ENCODE results near the gene CAPZA1.

CAPZA1 gene

GRCh38 chr1:112718691-112719418 is 99.2 kb downstream of the CAPZA1 start:
- peaks cover 3% of the 10 kb centered on the region for H3K27me3 ChIP-seq (ENCODE audit: insufficient read depth, low read depth)
- peak overlapping the region; percentile 45; the same call in 1 of the 2 replicates for H3K4me2 ChIP-seq
- H2AFZ ChIP-seq (ENCODE audit: low read depth): peak overlapping the region; percentile 47; the same call in 1 of the 2 replicates
- H3K36me3 ChIP-seq (ENCODE audit: insufficient read depth): no peaks in the 10 kb centered on the region
- H3K27ac ChIP-seq: no peak overlapping the region
- peak; percentile 59 for TF ChIP-seq CTCF (conservative IDR thresholded peaks at IDR 0.05; ENCODE audit: low read depth, low read length)
- no peak overlapping the region for H3K9ac ChIP-seq
- H3K4me3 ChIP-seq (IDR thresholded peaks at IDR 0.05; ENCODE audit: insufficient read depth, low read depth, low read length): no peak overlapping the region
- no peaks in the 10 kb centered on the region for H4K20me1 ChIP-seq (ENCODE audit: insufficient read depth)
- H3K79me2 ChIP-seq (ENCODE audit: insufficient read depth, low read depth): no peaks in the 10 kb centered on the region
- no peaks in the 10 kb centered on the region for H3K4me1 ChIP-seq (ENCODE audit: low read depth, poor library complexity, severe bottlenecking)

GRCh38 chr1:112719706-112720105 is 100.1 kb downstream of the CAPZA1 start:
- no peak overlapping the region for H3K4me2 ChIP-seq
- H3K79me2 ChIP-seq (ENCODE audit: insufficient read depth, low read depth): no peaks in the 10 kb centered on the region
- no peak overlapping the region for H3K9ac ChIP-seq
- TF ChIP-seq CTCF (conservative IDR thresholded peaks at IDR 0.05; ENCODE audit: low read depth, low read length): no peak
- no peaks in the 10 kb centered on the region for H3K36me3 ChIP-seq (ENCODE audit: insufficient read depth)
- no peak overlapping the region for H2AFZ ChIP-seq (ENCODE audit: low read depth)
- H3K4me1 ChIP-seq (ENCODE audit: low read depth, poor library complexity, severe bottlenecking): no peaks in the 10 kb centered on the region
- H4K20me1 ChIP-seq (ENCODE audit: insufficient read depth): no peaks in the 10 kb centered on the region
- H3K27me3 ChIP-seq (ENCODE audit: insufficient read depth, low read depth): no peaks in the 10 kb centered on the region; the same call in 1 of the 2 replicates
- H3K4me3 ChIP-seq (IDR thresholded peaks at IDR 0.05; ENCODE audit: insufficient read depth, low read depth, low read length): no peak overlapping the region
- no peak overlapping the region for H3K27ac ChIP-seq

GRCh38 chr1:112720800-112721199 is 101.2 kb downstream of the CAPZA1 start:
- no peaks in the 10 kb centered on the region for H3K79me2 ChIP-seq (ENCODE audit: insufficient read depth, low read depth)
- no peaks in the 10 kb centered on the region; the same call in 1 of the 2 replicates for H3K27me3 ChIP-seq (ENCODE audit: insufficient read depth, low read depth)

More at GRCh38 chr1:112720800-112721199, 101.2 kb downstream of the CAPZA1 start:
- Histone ChIP-seq H3K36me3 (ENCODE audit: insufficient read depth) (no peaks in the 10 kb centered on the region), H3K4me3 (IDR thresholded peaks at IDR 0.05; ENCODE audit: insufficient read depth, low read depth, low read length) (no peak overlapping the region), H2AFZ (ENCODE audit: low read depth) (no peak overlapping the region), H3K4me1 (ENCODE audit: low read depth, poor library complexity, severe bottlenecking) (no peaks in the 10 kb centered on the region), H3K4me2 (no peak overlapping the region), H3K9ac (no peak overlapping the region), H3K27ac (no peak overlapping the region), H4K20me1 (ENCODE audit: insufficient read depth) (no peaks in the 10 kb centered on the region)
- no peak for TF ChIP-seq CTCF (conservative IDR thresholded peaks at IDR 0.05; ENCODE audit: low read depth, low read length)

All from KMS-11 (cell line).